ENCODE measurements around the gene MIA.
"Not testable (repeated sequence)": the region's sequence is repeated elsewhere in the genome, so short reads cannot be mapped to it uniquely, and the experiment has no call there.

Gene MIA

DNA sequence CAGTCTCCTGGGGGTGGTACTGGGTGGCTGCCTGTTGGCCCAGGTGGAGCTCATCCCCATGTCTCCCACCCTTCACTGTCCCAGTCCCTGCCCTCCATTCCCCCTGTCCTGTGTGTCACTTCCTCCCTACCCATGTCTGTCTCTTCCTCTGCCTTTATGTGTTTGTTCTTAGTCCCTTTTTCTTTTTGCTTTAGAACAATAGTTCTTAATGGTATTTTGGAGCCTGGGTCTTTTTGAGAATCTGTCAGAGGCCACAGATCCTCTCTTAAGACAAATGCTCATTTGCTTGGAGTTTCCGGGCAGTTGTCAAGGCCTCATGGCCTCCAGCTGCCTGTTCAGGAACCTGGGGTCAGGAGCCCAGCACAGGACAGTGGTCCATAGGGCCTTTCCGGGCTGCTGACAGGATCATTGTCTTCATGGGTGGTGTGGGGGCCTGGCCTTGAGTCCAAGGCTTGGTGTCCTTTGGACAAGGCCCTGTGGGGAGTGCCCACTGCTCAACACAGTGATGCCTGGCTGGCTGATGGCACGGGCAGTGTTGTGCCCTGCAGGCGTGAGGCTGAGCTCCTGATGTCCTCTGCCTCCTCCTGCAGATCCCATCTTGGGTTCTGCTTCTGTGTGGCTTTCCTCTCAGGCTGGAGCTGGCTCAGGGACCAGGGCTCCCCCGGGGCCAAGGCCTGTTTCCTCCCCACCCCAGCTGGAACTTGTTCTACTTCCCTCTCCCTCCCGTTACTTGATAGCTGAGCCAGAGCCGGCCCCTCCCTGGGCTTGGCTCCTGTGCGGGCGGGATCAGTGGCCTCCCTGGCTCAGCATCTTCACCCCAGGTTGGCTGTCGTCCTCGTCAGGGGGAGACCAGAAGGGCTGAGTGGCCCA lies 27.2 kb downstream of the MIA start:
- DNase-seq (ENCODE audit: low read depth in 2 of 2): no peak

DNA sequence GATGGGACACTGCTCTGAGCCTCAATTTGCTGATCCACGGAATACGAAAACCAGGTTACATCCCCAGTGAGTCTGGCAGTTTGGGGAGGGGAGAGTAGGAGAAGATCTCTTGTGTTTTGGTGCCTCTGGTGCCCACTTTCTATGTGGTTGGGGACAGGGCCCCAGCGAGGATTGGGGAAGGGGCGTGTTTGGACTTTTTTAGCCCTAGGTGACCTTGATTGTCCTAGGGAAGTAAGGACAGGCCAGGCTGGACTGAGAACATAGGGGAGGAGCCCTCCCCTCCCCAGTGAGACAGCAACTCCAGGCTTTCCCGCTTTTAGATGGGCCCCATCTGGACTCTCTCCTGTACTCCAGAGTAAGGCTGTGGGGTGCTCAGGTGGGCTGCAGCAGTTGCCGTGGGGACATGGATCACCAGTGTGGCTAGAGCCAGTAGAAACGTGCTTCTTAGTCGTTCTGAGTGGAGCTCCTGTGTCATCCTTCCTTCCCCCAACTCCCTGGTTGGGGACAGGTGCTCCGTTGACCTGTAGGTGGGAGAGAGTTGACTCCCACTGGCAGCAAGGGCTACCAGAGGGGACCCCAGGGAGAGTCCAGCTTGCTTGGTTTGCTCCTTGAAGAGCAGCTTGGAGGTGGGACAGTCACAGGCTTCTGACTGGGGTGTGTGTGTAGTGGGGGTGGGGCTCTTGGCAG lies 28.0 kb downstream of the MIA start:
- no peak for DNase-seq (ENCODE audit: low read depth in 2 of 2)

DNA sequence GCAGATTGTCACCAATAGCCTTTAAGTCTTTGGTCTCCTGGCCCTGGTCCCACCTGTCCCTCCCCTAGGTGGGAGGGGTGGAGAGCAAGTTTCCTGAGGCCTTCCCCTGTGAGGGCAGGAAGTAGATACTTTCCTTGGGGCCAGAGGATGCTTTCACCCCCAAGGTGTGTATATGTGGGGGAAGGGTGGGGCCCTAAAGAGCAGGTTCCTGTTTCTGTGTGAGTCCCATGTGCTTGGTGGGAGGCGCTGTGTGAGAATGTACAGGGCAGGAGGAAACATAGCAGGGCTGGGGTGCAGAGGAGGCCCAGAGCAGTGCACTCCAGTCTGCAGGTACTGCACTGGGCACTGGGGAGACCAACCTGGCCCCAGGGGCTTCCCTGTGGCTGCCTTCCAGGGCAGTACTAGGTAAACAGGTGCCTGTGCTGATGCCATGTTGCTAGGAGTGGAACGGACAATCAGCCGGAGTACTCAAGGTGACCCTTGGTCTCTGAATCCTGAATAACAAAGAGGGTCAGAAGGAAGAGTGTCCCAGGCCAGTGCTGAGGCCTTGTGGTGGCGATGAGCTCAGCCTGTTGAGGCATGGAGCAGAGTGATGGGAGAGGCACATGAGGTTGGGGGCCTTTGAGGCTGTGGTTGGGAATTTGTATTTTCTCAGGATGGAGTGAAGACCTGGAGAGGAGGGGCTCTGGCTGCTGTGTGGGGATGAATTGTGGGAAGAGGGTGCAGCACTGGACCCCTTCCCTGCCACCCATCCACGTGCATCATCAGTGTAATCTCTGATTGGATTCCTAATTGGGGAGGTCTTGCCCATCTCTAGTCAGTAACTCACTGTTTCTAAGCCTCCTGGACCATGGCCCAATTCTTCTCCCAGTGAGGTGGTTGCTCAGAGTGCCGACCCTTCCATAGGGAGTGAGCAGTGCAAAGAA lies 28.8 kb downstream of the MIA start:
- no peak for DNase-seq (ENCODE audit: low read depth in 2 of 2)

DNA sequence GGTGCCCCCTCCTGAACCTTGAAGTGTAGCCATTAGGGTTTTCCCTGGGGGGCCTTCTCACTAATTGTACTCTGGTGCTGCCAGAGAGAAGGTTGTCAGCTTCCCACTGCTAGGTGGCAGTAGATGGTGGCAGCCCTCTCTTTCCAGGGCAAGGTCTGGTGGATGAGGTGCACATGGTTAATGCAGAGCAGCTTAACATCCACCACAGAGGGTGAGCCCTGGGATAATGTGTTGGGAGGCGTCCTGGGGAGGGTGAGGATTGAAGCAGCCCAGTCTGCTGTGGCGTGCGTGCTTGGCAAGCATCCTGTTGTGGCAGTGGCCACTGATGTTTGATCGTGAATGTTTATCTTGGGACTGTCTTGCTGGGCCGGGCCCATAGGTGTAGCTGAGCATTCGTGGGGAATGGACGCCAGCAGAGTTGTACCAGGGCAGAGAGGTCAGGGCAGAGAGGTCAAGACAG lies 29.5 kb downstream of the MIA start:
- DNase-seq (ENCODE audit: low read depth in 2 of 2): no peak

DNA sequence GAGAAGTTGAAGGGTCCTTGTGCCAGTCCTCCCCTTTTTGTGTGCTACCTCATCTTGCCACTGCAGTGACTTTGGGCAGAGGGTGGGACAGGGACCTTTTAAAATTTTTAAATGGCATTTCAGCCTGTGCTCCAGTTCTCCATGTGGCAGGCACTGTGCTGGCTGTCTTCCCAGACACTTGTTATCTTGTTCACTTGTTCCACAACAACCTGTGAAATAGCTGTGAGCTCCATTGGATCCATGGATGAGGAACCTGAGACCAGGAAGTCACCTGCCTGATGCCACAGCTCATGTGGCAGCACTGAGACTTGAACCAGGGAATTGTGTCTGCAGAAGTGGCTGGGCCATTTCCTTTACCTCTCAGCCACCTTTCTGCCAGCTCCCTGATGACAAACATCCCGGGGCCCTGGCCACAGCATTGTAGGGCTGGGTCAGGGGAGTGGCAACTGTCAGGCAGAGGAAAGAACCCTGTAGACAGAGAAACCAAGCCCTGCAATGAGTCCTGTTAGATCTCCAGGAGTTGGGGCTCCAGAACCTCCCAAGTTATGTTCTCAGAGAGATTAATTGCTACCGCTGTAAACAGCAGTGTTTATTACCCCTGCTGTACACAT lies 30.0 kb downstream of the MIA start:
- DNase-seq (ENCODE audit: low read depth in 2 of 2): no peak

DNA sequence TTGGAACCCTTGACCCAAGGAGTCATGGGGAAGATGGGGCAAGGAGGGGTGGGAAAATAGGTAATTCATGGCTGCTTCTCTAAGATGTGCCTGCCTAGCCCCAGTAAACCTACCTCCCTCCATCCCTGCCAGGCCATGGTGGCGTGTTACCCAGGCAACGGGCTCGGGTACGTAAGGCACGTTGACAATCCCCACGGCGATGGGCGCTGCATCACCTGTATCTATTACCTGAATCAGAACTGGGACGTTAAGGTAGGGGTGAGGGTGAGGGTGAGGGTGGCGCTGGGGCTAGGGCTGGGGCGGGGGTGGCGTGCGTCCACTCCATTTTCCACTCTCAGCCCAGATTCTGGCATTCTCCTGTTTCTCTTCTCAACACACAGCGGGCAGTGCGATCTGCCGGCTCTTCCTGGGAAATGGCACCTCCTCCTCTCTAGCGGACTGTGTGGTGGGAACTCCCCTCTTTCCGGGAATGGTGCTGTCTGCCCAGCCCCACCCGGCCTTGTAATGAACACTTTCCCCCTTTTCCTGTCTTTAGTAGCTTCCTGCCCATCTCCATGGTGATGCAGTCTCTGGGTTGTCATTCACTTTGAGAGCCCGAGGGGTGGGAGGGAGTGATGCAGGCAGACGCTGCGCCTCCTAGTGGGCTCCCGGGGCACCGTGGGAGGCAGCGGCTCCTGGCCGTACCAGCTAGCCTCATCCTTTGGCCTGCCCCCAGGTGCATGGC lies 31.3 kb downstream of the MIA start:
- peak; percentile 91 to 92 for DNase-seq (ENCODE audit: low read depth in 2 of 2)

DNA sequence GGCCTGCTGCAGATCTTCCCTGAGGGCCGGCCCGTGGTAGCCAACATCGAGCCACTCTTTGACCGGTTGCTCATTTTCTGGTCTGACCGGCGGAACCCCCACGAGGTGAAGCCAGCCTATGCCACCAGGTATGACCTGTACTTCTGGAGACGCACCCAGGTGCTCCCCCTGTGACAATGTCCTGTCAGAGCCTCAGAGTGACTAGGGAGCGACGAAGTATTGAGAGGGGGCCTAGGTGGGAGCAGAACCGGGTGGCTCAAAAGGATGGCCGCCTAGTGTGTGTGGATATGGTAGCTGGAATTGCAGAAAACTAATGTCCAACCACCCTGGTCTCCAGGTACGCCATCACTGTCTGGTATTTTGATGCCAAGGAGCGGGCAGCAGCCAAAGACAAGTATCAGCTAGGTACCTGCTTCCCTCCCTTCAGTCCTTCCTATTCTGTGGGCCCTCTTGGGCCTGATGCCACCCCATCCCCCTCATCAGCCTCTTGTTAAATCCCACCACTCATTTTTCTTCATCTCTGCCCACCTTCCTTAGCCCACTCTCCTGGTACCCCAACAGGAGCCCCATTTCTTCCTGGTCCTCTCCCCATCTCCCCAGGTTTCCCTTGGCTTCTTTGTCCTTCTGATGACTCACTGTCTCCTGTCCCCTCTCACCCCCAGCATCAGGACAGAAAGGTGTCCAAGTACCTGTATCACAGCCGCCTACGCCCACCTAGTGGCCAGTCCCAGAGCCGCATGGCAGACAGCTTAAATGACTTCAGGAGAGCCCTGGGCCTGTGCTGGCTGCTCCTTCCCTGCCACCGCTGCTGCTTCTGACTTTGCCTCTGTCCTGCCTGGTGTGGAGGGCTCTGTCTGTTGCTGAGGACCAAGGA lies 32.1 kb downstream of the MIA start:
- no peak for DNase-seq (ENCODE audit: low read depth in 2 of 2)

DNA sequence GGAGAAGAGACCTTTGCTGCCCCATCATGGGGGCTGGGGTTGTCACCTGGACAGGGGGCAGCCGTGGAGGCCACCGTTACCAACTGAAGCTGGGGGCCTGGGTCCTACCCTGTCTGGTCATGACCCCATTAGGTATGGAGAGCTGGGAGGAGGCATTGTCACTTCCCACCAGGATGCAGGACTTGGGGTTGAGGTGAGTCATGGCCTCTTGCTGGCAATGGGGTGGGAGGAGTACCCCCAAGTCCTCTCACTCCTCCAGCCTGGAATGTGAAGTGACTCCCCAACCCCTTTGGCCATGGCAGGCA lies 32.7 kb downstream of the MIA start:
- no peak for DNase-seq (ENCODE audit: low read depth in 2 of 2)

DNA sequence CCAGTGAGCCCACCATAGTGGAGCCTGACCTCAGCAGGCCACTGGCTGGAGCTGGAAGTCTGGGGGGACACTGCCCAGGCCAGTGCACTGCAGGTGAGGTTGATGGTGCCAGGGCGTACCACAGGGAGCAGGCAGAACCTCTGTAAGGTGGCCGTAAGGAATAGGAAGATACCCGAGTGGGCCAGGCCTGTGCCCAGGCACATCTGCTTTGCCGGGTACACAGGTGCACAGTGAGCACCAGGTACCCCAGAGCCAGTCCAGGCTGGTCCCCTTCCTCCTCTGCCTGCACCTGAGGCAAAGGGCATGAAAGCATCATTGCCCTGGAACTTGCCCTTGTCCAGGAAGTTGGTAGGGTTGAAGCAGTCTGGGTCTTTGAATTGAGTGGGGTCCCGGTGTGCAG lies 33.2 kb downstream of the MIA start:
- no peak for DNase-seq (ENCODE audit: low read depth in 2 of 2)

DNA sequence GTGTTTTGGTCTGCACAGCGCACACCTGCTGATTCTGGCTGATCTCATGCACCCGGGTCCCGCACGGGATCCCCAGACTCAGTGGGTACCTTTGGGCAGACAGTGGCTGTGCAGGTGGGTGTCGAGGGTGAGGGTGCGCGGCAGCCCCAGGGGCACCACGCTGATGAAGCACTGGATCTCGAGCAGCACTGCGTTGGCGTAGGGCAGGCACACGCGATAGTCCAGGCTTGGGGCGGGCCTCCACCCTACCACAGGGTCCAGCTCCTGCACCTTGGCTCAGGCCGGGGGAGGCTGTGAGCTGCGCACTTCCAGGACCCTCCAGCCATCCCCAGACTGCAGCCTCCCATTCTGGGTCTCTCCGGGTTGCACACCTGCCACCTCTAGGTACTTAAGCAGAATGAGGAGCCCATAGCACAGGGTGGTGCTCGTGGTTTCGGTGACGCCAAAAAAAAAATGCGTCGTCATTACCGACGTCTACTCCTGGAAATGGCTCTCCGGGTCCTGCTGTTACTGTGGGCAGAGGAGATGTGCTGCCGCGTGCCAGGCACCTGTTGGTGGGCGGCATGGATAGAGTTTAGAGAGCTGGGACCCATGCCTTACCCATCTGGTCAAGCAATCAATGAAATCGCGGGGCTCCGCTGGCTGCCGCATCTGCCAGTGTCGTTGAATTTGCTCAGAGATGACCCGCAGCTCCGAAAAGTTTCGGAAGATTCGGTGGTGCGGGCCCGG lies 34.2 kb downstream of the MIA start:
- DNase-seq (ENCODE audit: low read depth in 2 of 2): no peak

DNA sequence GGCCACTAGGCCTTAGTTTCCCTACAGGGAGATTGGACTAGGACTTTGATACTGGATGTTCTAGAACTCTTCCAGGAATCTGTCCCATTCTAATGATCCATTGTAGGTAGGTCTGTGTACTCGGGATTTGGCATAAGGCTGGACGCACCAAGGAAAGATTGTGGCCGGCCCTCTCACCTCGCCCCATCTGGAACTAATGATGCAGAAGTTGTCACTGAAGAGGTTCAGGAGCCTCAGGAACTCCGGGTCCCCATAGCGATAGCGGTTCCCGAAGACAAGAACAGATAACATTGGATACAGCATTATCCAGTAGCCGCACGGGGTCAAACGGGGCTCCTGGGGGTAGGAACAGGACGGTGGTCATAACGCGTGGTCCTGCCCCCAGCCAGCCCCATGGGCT lies 34.8 kb downstream of the MIA start:
- no peak for DNase-seq (ENCODE audit: low read depth in 2 of 2)

DNA sequence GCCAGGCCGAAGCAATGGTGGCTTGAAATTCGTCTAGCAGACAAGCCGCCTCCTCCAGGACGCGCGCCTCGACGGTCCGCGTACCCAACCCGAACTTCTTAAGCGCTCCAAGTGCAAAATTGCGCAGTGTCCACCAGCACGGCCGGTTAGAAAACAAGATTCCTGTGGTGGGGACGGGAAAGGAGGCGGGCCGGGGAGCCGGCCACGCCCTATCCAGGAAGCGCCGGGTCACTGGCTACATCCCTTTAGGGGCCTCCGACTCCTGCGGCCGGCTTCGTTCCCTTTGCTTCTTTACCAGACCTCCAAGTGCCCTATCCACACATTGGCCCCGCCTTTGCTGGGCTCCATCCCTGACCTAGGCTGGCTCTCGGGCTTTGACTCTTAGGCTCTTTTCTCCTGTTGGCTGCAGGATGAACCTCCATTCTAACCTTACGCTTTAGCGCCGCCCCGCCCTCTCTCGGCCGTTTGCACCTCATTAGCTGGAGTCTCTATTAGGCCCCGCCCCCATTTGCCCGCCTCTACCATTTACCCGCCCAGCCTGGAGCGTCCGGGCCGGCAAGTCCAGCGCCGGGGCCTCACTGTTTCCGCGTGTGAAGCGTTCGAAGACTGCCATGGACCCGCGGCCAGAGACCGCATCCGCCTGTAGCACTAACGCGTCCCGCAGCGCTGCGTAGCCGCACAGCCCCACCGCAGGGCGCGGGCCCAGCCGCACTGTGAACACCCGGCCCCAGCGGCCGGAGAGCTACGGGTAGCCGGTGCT lies 35.5 kb downstream of the MIA start:
- peak in 1 of 2 experiments; percentile 20 for DNase-seq (ENCODE audit: low read depth in 2 of 2)

DNA sequence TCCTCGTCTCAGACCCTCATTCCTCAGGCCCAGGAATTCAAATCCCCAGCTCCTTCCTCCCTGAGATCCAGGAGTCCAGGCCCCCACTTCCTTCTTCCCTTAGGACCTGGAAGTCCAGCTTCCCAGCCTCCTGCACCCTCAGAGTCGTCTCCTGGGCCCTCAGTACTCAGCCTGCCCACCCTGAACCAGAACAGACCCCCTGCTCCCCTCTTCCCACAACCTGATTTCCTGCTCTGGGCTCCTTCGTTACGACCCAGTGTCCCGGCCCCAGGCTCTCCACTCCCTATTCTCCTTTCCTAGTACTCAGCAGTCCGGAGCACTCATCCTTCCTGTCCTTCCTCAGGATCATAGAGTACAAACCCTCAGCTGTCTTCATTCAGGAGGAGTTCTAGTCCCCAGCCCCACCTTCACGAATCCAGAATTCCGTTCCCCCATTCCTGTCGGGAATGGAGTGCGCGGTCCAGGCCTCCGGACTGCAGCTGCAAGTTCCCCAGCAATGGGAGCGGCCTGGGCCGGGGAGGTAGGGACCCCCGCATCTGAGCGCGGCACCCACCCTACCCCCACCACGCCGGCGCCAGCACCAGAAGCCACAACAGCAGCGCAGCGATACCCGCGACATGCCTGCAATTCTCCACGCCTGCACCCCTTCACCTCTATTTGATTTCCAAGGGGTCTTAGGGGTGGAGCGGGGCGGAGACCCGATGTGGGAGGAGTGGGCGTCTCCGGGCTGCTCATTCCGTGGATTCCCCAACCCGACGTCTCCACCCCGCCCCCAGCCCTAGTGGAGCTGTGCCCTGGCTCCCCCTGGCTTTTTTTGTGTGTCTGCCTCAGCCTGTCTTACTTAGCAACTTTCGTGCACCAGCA lies 36.4 kb downstream of the MIA start:
- DNase-seq (ENCODE audit: low read depth in 2 of 2): no peak

DNA sequence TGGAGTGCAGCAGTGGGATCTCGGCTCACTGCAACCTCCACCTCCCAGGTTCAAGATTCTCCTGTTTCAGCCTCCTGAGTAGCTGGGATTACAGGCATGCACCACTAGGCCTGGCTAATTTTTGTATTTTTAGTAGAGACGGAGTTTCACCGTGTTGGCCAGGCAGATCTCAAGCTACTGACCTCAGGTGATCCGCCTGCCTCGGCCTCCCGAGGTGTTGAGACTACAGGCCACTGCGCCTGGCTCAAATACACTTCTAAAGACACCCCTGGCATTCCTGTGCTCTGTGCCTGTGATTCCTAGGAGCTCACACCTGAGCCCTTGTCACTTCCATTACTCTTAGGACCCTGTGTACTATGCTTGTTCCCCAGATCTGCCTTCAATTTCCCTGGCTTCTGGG lies 37.2 kb downstream of the MIA start:
- DNase-seq (ENCODE audit: low read depth in 2 of 2): not testable (repeated sequence)

DNA sequence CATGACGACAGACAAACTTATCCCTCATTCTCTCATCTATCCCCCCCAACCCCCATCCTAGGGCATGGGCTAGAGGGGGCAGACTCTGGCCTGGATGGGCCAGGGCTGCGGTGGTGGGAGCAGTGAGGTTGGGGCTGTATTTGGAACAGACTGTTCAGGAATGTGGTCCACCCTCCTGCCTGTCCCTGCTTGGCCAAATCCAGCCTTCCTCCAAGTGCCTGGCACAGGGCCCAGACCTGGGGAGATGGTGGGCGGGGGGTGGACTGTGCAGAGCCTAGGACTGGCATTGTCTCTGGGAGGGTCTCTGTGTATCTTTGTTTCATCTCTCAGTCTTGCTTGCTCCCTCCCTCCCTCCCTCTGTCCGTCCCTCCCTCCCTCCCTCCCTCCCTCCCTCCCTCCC lies 37.9 kb downstream of the MIA start:
- no peak for DNase-seq (ENCODE audit: low read depth in 2 of 2)

DNA sequence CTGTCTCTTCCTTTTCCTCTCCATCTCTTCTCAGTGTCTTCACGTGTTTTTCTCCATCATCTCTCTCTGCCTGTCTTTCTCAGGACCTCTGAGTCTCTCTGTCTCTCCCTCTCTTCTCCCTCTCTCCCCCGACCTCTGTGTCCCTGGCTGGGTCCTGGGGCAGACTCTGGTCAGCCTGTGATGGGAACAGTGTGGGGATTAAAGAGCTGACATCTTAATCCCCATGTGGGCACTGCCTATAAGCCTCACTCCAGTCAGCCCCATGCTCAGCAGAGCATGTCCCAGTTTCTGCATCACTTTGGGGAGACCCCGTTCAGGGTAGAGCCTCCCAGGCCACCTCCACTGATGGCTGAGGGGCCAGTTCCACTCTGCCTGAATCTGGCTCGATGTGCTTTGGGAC lies 39.9 kb downstream of the MIA start:
- no peak for DNase-seq (ENCODE audit: low read depth in 2 of 2)

DNA sequence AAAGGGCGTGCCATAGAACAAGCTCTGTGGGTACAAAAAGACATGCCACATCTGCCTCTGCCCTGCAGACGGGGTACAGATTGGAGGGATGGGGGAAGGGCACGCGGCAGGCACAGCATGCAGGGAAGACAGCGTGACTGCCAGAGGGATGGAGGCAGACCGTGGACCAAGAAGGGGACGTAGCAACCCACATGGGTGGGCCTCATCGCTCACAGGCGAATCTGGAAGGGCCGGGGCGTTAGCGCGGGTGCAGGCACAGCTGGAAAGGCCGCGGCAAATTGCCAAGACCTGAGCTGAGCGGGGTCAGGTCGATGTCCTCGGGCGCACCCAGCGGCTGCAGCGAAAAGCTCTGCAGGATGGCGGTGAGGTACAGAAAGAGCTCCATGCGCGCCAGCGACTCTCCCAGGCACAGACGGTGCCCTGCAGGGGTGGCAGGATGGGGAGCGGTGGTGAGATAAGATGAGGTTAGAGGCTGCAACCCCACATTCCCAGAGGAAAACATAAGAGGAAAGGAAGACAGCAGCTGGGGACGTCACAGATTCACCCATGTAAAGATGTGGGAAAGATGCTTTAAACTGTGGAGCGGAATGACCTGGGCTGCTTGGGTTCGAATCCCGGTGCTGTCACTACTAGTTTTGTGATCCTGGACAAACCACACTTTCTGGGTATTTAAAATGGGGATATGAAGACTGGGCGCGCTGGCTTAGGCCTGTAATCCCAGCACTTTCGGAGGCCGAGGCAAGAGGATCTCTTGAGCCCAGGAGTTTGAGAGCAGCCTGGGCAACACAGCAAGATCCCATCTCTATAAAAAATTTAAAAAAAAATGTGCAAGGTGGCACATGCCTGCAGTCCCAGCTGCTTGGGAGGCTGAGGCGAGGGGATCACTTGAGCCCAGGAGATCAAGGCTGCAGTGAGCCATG lies 43.4 kb downstream of the MIA start:
- DNase-seq (ENCODE audit: low read depth in 2 of 2): not testable (repeated sequence)
